ENCODE results near the gene FTO.

DNA sequence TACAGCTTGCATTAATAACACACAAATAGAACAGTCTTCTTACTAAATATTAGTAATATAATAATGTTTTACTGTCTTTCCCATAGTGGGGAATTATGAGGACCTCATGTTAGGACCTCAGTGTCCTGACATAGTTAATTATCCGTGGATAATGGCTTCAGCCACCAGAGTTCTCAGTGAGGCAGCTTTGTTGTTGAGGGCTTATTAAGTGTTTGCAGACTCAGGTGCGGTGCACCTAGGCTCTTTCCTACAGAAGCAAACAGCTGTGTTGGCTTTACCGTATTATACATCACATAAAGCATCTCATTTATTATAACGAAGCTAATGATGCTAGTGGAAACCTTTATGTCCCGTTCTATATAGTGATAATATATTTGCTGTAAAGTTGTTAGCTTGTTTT, 246.7 kb downstream of the FTO start:
- no peak for TF ChIP-seq POLR2A (IDR thresholded peaks at IDR 0.05)
- TF ChIP-seq, protein P1, sequence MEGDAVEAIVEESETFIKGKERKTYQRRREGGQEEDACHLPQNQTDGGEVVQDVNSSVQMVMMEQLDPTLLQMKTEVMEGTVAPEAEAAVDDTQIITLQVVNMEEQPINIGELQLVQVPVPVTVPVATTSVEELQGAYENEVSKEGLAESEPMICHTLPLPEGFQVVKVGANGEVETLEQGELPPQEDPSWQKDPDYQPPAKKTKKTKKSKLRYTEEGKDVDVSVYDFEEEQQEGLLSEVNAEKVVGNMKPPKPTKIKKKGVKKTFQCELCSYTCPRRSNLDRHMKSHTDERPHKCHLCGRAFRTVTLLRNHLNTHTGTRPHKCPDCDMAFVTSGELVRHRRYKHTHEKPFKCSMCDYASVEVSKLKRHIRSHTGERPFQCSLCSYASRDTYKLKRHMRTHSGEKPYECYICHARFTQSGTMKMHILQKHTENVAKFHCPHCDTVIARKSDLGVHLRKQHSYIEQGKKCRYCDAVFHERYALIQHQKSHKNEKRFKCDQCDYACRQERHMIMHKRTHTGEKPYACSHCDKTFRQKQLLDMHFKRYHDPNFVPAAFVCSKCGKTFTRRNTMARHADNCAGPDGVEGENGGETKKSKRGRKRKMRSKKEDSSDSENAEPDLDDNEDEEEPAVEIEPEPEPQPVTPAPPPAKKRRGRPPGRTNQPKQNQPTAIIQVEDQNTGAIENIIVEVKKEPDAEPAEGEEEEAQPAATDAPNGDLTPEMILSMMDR (IDR thresholded peaks at IDR 0.05): no peak
- no peak for TF ChIP-seq POLR2AphosphoS5 (IDR thresholded peaks at IDR 0.05)
